Colon (tissue), 2 donors: Measurements from ENCODE around the gene CPSF3.
"Not testable (repeated sequence)": the region's sequence is repeated elsewhere in the genome, so short reads cannot be mapped to it uniquely, and the experiment has no call there.

Source experiments
- FAIRE-seq: peaks from 2 replicates; lab custom pipeline; 2012; peaks lifted over from hg19 to GRCh38; lab: Jason Lieb, UNC
- donor health status: control.
- donor health status: control.

Gene CPSF3

GRCh38 chr2:9394816-9395215, 28.6 kb upstream of the CPSF3 start:
- no peak for FAIRE-seq

GRCh38 chr2:9397201-9397600, 26.3 kb upstream of the CPSF3 start:
- no peak for FAIRE-seq

- FAIRE-seq: not testable (repeated sequence)
Measured at GRCh38 chr2:9398251-9398650, 25.2 kb upstream of the CPSF3 start.

GRCh38 chr2:9398881-9399780, 24.3 kb upstream of the CPSF3 start:
- no peak for FAIRE-seq

GRCh38 chr2:9400268-9401058, 23.0 kb upstream of the CPSF3 start:
- FAIRE-seq: no peak

- FAIRE-seq: no peak
Measured at GRCh38 chr2:9401059-9401547, 22.4 kb upstream of the CPSF3 start.

GRCh38 chr2:9401646-9402371, 21.6 kb upstream of the CPSF3 start:
- FAIRE-seq: no peak

- FAIRE-seq: no peak
Measured at GRCh38 chr2:9403924-9404323, 19.5 kb upstream of the CPSF3 start.

- no peak for FAIRE-seq
Measured at GRCh38 chr2:9404451-9404850, 19.0 kb upstream of the CPSF3 start.

GRCh38 chr2:9405636-9406035, 17.8 kb upstream of the CPSF3 start:
- no peak for FAIRE-seq

GRCh38 chr2:9406529-9407362, 16.7 kb upstream of the CPSF3 start:
- no peak for FAIRE-seq

GRCh38 chr2:9407363-9407811, 16.1 kb upstream of the CPSF3 start:
- FAIRE-seq: no peak

- no peak for FAIRE-seq
Measured at GRCh38 chr2:9408641-9409151, 14.8 kb upstream of the CPSF3 start.

- FAIRE-seq: no peak
Measured at GRCh38 chr2:9410108-9410507, 13.3 kb upstream of the CPSF3 start.

- no peak for FAIRE-seq
Measured at GRCh38 chr2:9412781-9413180, 10.7 kb upstream of the CPSF3 start.

- FAIRE-seq: no peak
Measured at GRCh38 chr2:9415516-9416169, 7.8 kb upstream of the CPSF3 start.

GRCh38 chr2:9416267-9416961, 7.0 kb upstream of the CPSF3 start:
- FAIRE-seq: no peak

- no peak for FAIRE-seq
Measured at GRCh38 chr2:9416962-9417316, 6.5 kb upstream of the CPSF3 start.

- no peak for FAIRE-seq
Measured at GRCh38 chr2:9417725-9418124, 5.7 kb upstream of the CPSF3 start.

GRCh38 chr2:9418746-9419145, 4.7 kb upstream of the CPSF3 start:
- FAIRE-seq: no peak
